ENCODE measurements around the gene GOLGA8K.
"Not testable (repeated sequence)": the region's sequence is repeated elsewhere in the genome, so short reads cannot be mapped to it uniquely, and the experiment has no call there.

- TF ChIP-seq, protein P1, sequence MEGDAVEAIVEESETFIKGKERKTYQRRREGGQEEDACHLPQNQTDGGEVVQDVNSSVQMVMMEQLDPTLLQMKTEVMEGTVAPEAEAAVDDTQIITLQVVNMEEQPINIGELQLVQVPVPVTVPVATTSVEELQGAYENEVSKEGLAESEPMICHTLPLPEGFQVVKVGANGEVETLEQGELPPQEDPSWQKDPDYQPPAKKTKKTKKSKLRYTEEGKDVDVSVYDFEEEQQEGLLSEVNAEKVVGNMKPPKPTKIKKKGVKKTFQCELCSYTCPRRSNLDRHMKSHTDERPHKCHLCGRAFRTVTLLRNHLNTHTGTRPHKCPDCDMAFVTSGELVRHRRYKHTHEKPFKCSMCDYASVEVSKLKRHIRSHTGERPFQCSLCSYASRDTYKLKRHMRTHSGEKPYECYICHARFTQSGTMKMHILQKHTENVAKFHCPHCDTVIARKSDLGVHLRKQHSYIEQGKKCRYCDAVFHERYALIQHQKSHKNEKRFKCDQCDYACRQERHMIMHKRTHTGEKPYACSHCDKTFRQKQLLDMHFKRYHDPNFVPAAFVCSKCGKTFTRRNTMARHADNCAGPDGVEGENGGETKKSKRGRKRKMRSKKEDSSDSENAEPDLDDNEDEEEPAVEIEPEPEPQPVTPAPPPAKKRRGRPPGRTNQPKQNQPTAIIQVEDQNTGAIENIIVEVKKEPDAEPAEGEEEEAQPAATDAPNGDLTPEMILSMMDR (IDR thresholded peaks at IDR 0.05), result not testable (repeated sequence)
- TF ChIP-seq POLR2A (IDR thresholded peaks at IDR 0.05), result not testable (repeated sequence)
These were observed 29.4 kb downstream of the GOLGA8K start for GRCh38 chr15:32373707-32374106.

Data from thyroid gland (tissue), 4 donors.